ENCODE results near the gene TM4SF20.

DNA sequence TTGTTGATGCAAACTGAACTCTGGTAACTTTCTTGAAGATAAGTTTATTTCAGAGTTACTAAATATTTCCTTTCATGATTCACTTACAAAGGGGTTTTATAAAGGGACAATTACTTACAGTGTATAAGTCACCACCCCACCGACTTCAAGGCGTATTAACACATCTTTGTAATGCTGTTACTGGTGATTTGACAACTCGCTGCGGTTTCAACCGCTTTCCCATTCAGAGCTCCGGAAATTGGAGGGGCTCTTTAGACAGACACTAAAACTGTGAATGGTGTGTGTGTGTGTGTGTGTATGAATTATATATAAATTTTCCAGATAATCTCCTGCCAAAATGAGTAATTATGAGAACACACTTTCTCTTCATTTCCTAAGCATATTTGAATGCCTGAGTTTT is 4.9 kb downstream of the TM4SF20 start:
- TF ChIP-seq POLR2AphosphoS5 (IDR thresholded peaks at IDR 0.05; ENCODE audit: low read depth, low read length) (no peak), POLR2A (IDR thresholded peaks at IDR 0.05; ENCODE audit: low read depth, low read length) (no peak), TAF1 (IDR thresholded peaks at IDR 0.05; ENCODE audit: low read depth, low read length) (no peak), PAX5 (IDR thresholded peaks at IDR 0.05; ENCODE audit: insufficient read depth, low read length, severe bottlenecking) (no peak), POU2F2 (IDR thresholded peaks at IDR 0.05; ENCODE audit: low read depth, low read length) (no peak), SPI1 (IDR thresholded peaks at IDR 0.05; ENCODE audit: low read depth, low read length) (no peak)
